Type B pancreatic cell (in vitro differentiated cells): ENCODE measurements around the gene HOXB4. TPM values are rescaled to one million over a fixed set of nuclear protein-coding genes. Genes with fewer than 3 reads are reported as not detected.

Experiments
- DNase-seq: peaks from one replicate; pipeline ENCODE4 v3.0.0; 2021; ENCODE audit warnings: mixed read lengths; ENCODE audit not compliant: unreplicated experiment; ENCODE audit errors: extremely low spot score
- H3K27ac Mint-ChIP-seq: 2 replicates; pipeline ENCODE4 v1.8.0; 2021; ENCODE audit warnings: mild to moderate bottlenecking, mixed read lengths
- H3K27me3 Mint-ChIP-seq: 2 replicates; pipeline ENCODE4 v1.8.0; 2021; ENCODE audit warnings: mixed read lengths
- H3K36me3 Mint-ChIP-seq: 2 replicates; pipeline ENCODE4 v1.8.0; 2021; ENCODE audit warnings: mixed read lengths
- H3K4me1 Mint-ChIP-seq: one replicate; pipeline ENCODE4 v1.8.0; 2021; ENCODE audit warnings: mixed read lengths; ENCODE audit not compliant: unreplicated experiment
- H3K4me3 Mint-ChIP-seq: 2 replicates; pipeline ENCODE4 v1.8.0; 2021; ENCODE audit warnings: mild to moderate bottlenecking, mixed read lengths
- H3K9me3 Mint-ChIP-seq: 2 replicates; pipeline ENCODE4 v1.8.0; 2021; ENCODE audit warnings: mixed read lengths
- CTCF ChIP-seq: fragments of 200-600 bp; sonication (generic); conservative IDR thresholded peaks from 2 replicates; pipeline ENCODE4 v1.5.0; 2021; ENCODE audit warnings: antibody characterized with exemption, mild to moderate bottlenecking
- total RNA-seq: library from RNA; stranded (reverse); gene quantifications from 2 replicates; pipeline ENCODE4 v1.2.1, GENCODE V29; 2021; ENCODE audit warnings: low replicate concordance

The HOXB4 gene
- total RNA-seq, 1 donor from 2014 or later: 27.0 TPM

DNA sequence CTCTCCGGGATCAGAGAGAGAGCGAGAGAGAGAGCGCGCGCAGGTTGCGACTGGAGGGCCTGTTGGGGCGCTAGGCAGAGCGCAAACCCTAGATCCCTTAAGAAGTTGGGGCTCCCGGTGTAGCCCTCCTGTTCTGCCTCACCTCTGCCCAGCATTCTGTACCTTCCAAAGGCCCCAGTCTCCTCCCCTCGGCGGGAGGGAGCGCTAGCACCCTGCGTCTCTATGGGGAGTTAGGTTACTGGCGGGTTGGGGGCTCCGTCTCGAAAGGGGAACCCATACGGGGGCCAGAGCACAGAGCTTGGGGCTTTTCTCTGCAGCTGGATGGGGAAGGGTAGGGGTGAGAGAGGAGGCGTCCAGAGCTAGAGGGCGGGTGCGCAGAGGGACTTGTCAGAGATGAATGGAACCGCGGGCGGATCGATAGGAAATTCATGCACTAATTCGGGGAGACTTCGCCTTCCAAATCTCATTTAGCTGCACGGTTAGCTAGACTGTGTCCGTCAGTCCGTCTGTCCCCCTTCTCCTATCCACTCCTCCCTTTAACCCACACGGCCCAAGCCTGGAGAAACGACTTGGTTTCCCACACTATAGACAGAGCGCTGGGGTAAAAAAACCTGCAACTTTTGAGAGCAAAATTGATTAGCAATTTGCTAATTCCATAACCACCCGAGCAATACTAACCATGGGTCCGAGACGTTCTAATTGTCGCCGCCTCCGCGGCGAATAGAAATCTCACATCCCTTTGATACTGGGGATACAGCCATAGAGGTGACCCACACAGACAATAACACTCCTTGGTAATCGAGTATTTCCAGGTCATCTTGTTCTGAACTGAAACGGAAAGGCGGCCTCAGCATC is 693 bp upstream of the HOXB4 start:
- no peak for TF ChIP-seq CTCF
- DNase-seq: no peak
- H3K36me3 Mint-ChIP-seq: peaks cover 14% of the 10 kb centered on the region
- H3K9me3 Mint-ChIP-seq: no peaks in the 10 kb centered on the region
- peak overlapping the region; percentile 91 for H3K4me3 Mint-ChIP-seq
- peaks cover 37% of the 10 kb centered on the region for H3K4me1 Mint-ChIP-seq
- peak overlapping the region; percentile 97 for H3K27ac Mint-ChIP-seq
- peaks cover 74% of the 10 kb centered on the region for H3K27me3 Mint-ChIP-seq

- no peak for DNase-seq
- no peak overlapping the region for H3K27ac Mint-ChIP-seq
- no peaks in the 10 kb centered on the region for H3K9me3 Mint-ChIP-seq
- TF ChIP-seq CTCF: no peak
- H3K27me3 Mint-ChIP-seq: peaks cover 70% of the 10 kb centered on the region
- H3K4me3 Mint-ChIP-seq: no peak overlapping the region
- peaks cover 37% of the 10 kb centered on the region for H3K4me1 Mint-ChIP-seq
- H3K36me3 Mint-ChIP-seq: peaks cover 18% of the 10 kb centered on the region
Measured at GRCh38 chr17:48577330-48577945, 712 bp downstream of the HOXB4 start.

DNA sequence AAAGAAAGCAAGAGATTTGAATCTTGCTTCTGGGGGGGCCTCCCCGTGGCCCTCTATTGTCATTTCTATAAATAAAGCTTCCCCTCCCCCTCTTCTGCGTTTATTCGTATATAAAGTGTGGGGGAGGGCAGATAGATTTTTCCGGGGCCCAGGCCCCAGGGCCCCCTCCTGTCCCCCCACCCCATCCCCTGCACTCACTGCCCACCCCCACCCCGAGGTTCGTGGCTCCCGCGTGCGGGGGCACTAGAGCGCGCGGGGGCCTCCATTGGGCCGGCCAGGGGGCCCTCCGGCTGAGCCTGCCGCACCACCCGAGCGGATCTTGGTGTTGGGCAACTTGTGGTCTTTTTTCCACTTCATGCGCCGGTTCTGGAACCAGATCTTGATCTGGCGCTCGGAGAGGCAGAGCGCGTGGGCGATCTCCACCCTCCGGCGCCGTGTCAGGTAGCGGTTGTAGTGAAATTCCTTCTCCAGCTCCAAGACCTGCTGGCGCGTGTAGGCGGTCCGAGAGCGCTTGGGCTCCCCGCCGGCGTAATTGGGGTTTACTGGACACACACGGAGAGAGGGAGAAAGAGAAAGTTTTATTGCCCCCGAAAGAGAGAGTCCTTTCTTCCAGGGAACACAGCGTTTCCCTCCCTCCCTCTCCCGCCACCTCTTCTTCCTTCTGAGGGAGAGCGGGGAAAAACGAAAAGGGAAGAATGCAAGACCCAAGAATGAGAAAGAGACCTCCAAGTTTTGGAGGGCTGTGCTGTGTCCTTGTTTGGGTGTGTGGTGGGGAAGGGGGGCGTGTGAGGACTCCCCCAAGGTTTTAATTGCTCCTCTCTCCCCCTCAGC is 1.5 kb downstream of the HOXB4 start:
- Mint-ChIP-seq H3K4me3 (no peak overlapping the region), H3K9me3 (no peaks in the 10 kb centered on the region), H3K27ac (no peak overlapping the region), H3K27me3 (peaks cover 69% of the 10 kb centered on the region), H3K4me1 (peaks cover 39% of the 10 kb centered on the region), H3K36me3 (peaks cover 19% of the 10 kb centered on the region)
- no peak for DNase-seq
- TF ChIP-seq CTCF: no peak

- TF ChIP-seq CTCF: no peak
- H3K9me3 Mint-ChIP-seq: no peaks in the 10 kb centered on the region
- peaks cover 22% of the 10 kb centered on the region for H3K36me3 Mint-ChIP-seq
- H3K27me3 Mint-ChIP-seq: peaks cover 67% of the 10 kb centered on the region
- DNase-seq: no peak
- no peak overlapping the region for H3K4me3 Mint-ChIP-seq
- H3K4me1 Mint-ChIP-seq: peaks cover 45% of the 10 kb centered on the region
- H3K27ac Mint-ChIP-seq: no peak overlapping the region
Measured at GRCh38 chr17:48575673-48576478, 2.3 kb downstream of the HOXB4 start.

DNA sequence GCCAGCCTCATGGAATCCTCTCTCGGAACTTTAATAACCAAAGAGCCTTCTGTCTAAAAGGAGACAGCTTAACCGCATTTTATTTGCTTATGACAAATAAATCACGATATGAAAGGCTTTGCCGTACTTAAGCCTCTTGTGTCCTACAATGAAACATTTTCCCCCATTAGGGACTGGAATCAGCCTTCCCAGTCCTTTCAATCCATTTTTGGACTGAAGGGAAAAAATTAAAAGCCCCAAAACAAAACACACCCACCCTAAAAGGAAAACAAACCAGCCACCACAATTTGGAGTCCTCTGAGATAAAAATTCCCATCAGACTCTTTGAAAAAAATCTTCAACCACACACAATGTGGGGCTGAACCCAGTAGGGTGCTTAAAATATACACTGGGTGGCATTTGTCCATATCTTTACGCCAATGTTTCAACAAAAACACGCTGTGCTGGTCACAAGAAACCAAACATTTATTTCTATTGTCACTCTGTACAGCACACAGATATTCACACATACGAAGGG is 3.0 kb downstream of the HOXB4 start:
- no peak overlapping the region for H3K4me3 Mint-ChIP-seq
- TF ChIP-seq CTCF: no peak
- no peak for DNase-seq
- H3K4me1 Mint-ChIP-seq: peaks cover 48% of the 10 kb centered on the region
- H3K36me3 Mint-ChIP-seq: peaks cover 22% of the 10 kb centered on the region
- no peak overlapping the region for H3K27ac Mint-ChIP-seq
- peaks cover 63% of the 10 kb centered on the region for H3K27me3 Mint-ChIP-seq
- no peaks in the 10 kb centered on the region for H3K9me3 Mint-ChIP-seq
